Measurements from ENCODE around the gene C9orf72. TPM values are rescaled to one million over a fixed set of nuclear protein-coding genes. Genes with fewer than 3 reads are reported as not detected.

The C9orf72 gene
- total RNA-seq, 1 donor from 2014 or later, result 32.9 TPM

DNA sequence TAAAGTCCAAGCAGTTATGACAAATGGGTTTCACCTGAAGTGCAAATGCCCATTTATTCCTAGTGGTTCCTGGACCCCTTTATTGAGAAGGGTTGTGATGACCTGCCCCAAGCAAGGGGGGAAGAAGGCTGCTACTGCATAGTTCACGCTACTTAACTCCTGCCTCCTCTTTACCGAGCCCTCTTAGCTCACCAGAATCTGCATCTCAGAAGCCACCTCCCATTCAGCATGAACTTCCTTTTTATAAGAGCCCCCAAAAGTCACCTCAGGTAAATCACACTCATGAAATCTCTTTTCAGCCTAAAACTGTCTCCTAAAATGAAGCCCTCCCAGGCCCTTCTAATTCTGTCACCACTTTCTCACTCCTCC lies 26.6 kb upstream of the C9orf72 start:
- DNase-seq (ENCODE audit: low read depth, low spot score), result no peak
- Mint-ChIP-seq H3K27me3 (ENCODE audit: low read depth) (no peaks in the 10 kb centered on the region), H3K4me1 (peaks cover 6% of the 10 kb centered on the region), H3K4me3 (no peak overlapping the region), H3K27ac (ENCODE audit: unreplicated experiment) (no peak overlapping the region), H3K9me3 (no peaks in the 10 kb centered on the region), H3K36me3 (ENCODE audit: low read depth) (no peaks in the 10 kb centered on the region)
- TF ChIP-seq, protein P1, sequence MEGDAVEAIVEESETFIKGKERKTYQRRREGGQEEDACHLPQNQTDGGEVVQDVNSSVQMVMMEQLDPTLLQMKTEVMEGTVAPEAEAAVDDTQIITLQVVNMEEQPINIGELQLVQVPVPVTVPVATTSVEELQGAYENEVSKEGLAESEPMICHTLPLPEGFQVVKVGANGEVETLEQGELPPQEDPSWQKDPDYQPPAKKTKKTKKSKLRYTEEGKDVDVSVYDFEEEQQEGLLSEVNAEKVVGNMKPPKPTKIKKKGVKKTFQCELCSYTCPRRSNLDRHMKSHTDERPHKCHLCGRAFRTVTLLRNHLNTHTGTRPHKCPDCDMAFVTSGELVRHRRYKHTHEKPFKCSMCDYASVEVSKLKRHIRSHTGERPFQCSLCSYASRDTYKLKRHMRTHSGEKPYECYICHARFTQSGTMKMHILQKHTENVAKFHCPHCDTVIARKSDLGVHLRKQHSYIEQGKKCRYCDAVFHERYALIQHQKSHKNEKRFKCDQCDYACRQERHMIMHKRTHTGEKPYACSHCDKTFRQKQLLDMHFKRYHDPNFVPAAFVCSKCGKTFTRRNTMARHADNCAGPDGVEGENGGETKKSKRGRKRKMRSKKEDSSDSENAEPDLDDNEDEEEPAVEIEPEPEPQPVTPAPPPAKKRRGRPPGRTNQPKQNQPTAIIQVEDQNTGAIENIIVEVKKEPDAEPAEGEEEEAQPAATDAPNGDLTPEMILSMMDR (conservative IDR thresholded peaks at IDR 0.05), result no peak

DNA sequence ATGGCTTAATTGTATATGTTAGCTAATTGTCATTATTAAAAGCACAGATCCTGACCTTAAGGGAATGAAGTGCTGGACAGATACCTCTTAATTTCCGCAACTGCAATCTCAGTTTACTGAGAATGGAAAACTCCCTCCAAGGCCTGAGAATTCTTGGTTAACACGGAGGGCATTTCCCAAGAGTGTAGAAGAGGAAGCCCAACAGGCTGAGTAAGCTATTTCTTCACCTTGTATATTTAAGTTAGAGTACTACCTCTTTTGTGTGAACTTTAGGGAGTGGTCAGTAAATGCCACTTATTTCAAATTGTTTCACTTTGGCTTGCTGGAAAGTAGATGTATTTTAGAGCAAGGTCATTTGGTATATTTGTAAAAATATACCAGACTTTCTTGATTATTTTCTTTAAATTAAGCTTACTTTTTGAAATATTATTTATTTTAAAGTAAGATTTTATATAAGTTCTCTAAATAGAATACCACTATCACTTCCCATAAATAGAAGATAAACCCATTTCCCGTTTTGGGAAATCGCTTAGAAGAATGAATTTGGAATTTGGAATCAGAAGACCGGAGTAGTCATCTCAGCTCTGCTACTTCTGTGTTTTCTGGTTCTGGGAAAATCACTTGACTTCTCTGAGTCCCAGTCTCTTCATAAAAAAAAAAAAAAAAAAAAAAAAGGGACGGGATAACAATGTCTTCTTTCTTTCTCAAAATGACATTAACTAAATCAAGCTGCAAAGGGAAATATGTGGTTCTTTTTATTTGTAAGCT lies 26.0 kb upstream of the C9orf72 start:
- Mint-ChIP-seq H3K36me3 (ENCODE audit: low read depth) (no peaks in the 10 kb centered on the region), H3K9me3 (no peaks in the 10 kb centered on the region), H3K4me3 (no peak overlapping the region), H3K27me3 (ENCODE audit: low read depth) (no peaks in the 10 kb centered on the region), H3K4me1 (peaks cover 6% of the 10 kb centered on the region), H3K27ac (ENCODE audit: unreplicated experiment) (no peak overlapping the region)
- no peak for DNase-seq (ENCODE audit: low read depth, low spot score)
- TF ChIP-seq, protein P1 (conservative IDR thresholded peaks at IDR 0.05), result no peak

DNA sequence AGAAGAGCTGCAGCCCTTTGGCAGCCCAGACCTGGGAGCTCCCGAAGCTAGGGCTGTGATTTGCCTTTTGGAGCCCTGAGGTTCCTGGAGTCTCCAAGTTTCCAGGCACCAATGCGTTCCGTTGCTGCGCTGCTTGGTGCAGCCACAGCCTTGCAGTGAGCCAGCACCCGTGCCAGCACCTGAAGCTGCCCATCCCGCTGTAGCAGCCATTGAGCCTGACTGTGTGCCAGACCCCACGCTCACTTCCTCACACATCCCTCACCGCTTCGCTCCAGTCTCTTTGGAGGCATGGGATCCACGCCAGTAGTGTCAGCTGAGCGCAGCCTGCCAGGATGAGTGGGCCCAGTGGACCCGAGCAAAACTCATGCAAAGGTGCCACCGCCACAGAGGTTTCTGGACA lies 22.5 kb upstream of the C9orf72 start:
- DNase-seq (ENCODE audit: low read depth, low spot score), result no peak
- H3K4me1 Mint-ChIP-seq, result peaks cover 6% of the 10 kb centered on the region
- no peaks in the 10 kb centered on the region for H3K27me3 Mint-ChIP-seq (ENCODE audit: low read depth)
- no peaks in the 10 kb centered on the region for H3K36me3 Mint-ChIP-seq (ENCODE audit: low read depth)
- H3K4me3 Mint-ChIP-seq, result no peak overlapping the region
- no peak overlapping the region for H3K27ac Mint-ChIP-seq (ENCODE audit: unreplicated experiment)
- no peaks in the 10 kb centered on the region for H3K9me3 Mint-ChIP-seq
- TF ChIP-seq, protein P1 (conservative IDR thresholded peaks at IDR 0.05), result no peak

DNA sequence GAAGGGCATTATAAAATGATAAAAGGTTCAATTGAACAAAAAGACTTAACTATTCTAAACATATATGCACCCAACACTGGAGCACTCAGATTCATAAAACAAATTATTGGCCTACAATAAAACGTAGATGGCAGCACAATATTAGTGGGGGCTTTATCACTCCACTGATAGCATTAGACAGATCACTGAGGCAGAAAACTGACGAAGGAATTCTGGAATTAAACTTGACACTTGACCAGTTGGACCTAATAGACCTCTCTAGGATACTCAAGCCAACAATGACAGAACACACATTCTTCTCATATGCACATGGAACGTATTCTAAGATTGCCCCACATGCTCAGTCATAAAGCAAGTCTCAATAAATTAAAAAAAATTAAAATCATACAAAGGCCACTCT lies 18.4 kb upstream of the C9orf72 start:
- Mint-ChIP-seq H3K9me3 (peaks cover 6% of the 10 kb centered on the region), H3K4me1 (no peaks in the 10 kb centered on the region), H3K27ac (ENCODE audit: unreplicated experiment) (no peak overlapping the region), H3K4me3 (no peak overlapping the region), H3K27me3 (ENCODE audit: low read depth) (no peaks in the 10 kb centered on the region), H3K36me3 (ENCODE audit: low read depth) (no peaks in the 10 kb centered on the region)
- no peak for DNase-seq (ENCODE audit: low read depth, low spot score)
- TF ChIP-seq, protein P1 (conservative IDR thresholded peaks at IDR 0.05), result no peak

DNA sequence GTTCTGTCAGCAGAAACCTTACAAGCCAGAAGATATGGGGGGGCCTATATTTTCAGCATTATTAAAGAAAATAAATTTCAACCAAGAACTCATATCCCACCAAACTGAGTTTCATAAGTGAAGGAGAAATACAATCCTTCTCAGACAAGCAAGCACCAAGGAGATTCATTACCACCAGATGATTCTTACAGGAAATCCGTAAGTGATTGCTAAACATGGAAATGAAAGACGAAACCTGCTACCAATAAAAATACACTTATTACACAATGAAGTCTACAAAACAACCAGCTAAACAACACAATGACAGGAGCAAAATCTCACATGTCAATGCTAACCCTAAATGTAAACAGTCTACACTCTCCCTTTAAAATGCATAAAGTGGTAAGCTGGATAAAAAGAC lies 17.8 kb upstream of the C9orf72 start:
- Mint-ChIP-seq H3K36me3 (ENCODE audit: low read depth) (no peaks in the 10 kb centered on the region), H3K27me3 (ENCODE audit: low read depth) (no peaks in the 10 kb centered on the region), H3K4me1 (no peaks in the 10 kb centered on the region), H3K4me3 (no peak overlapping the region), H3K9me3 (peaks cover 6% of the 10 kb centered on the region), H3K27ac (ENCODE audit: unreplicated experiment) (no peak overlapping the region)
- no peak for DNase-seq (ENCODE audit: low read depth, low spot score)
- TF ChIP-seq, protein P1 (conservative IDR thresholded peaks at IDR 0.05), result no peak

All from neural crest cell (in vitro differentiated cells).